Activated T-helper 1 cell treated with anti-CD3 and anti-CD28 coated beads, Interleukin-12 subunit alpha, Interleukin-12 subunit beta, Interleukin-2, Interleukin-4 antibody, amounts not matched to agents 30 ng/mL and 10 ng/mL and 1 ng/mL, durations not matched to agents 14 hours and 24 hours and 36 hours (primary cell): ENCODE measurements around the gene ADCY5. TPM values are rescaled to one million over a fixed set of nuclear protein-coding genes. Genes with fewer than 3 reads are reported as not detected.

Experiments used
- DNase-seq: peaks from one replicate; pipeline ENCODE4 v3.0.0; 2021; ENCODE audit warnings: low spot score
- H3K27ac Mint-ChIP-seq: one replicate; pipeline ENCODE4 v1.8.0; 2021; ENCODE audit warnings: mild to moderate bottlenecking, mixed read lengths
- H3K27me3 Mint-ChIP-seq: one replicate; pipeline ENCODE4 v1.8.0; 2022; ENCODE audit warnings: mild to moderate bottlenecking, moderate library complexity, mixed read lengths; ENCODE audit not compliant: insufficient read depth
- H3K36me3 Mint-ChIP-seq: one replicate; pipeline ENCODE4 v1.8.0; 2021; ENCODE audit warnings: low read depth, mixed read lengths
- H3K4me1 Mint-ChIP-seq: one replicate; pipeline ENCODE4 v1.8.0; 2021; ENCODE audit warnings: low read depth, mixed read lengths
- H3K4me3 Mint-ChIP-seq: one replicate; pipeline ENCODE4 v1.8.0; 2021; ENCODE audit warnings: mild to moderate bottlenecking, moderate library complexity, mixed read lengths
- H3K9me3 Mint-ChIP-seq: one replicate; pipeline ENCODE4 v1.8.0; 2021; ENCODE audit warnings: mixed read lengths
- intact Hi-C: fragments of 100-400 bp; cut with micrococcal nuclease; formaldehyde crosslinking; loops from one replicate; pipeline ENCODE4 v1.15.1; 2024
- total RNA-seq: library from RNA; stranded (reverse); gene quantifications from 2 replicates; pipeline ENCODE4 v1.2.3, GENCODE V29; 2022

ADCY5 gene
- total RNA-seq, 1 donor from 2014 or later = not detected

GRCh38 chr3:123371859-123372685 is 76.8 kb downstream of the ADCY5 start:
- Mint-ChIP-seq H3K9me3 (no peaks in the 10 kb centered on the region), H3K4me3 (no peak overlapping the region), H3K4me1 (no peaks in the 10 kb centered on the region), H3K36me3 (no peaks in the 10 kb centered on the region), H3K27me3 (no peaks in the 10 kb centered on the region), H3K27ac (no peak overlapping the region)
- intact Hi-C loops = no loop called here
- no peak for DNase-seq

DNA sequence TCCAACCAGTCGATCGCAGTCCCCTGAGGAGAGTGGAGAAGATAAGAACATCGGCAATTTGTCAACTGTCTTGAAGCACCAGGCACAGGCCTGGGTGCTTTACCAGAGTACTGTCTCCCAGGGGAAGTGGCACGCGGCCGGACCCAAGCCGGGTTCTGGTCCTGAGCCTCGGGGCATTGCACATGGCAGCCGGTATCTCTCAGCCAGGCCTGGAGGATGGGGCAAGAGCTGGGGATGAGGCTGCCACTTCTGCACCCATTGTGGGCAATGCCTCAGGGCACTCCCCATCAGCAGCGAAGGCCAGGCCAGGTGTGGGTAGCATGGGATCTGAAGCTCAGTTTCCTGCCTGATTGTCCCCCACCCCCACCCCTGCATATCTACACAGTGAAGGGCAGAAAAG is 77.5 kb downstream of the ADCY5 start:
- Mint-ChIP-seq H3K27ac (no peak overlapping the region), H3K4me3 (no peak overlapping the region), H3K4me1 (no peaks in the 10 kb centered on the region), H3K36me3 (no peaks in the 10 kb centered on the region), H3K9me3 (no peaks in the 10 kb centered on the region), H3K27me3 (no peaks in the 10 kb centered on the region)
- intact Hi-C loops = no loop called here
- no peak for DNase-seq

- Mint-ChIP-seq H3K9me3 (no peaks in the 10 kb centered on the region), H3K27ac (no peak overlapping the region), H3K27me3 (no peaks in the 10 kb centered on the region), H3K36me3 (no peaks in the 10 kb centered on the region), H3K4me1 (no peaks in the 10 kb centered on the region), H3K4me3 (no peak overlapping the region)
- DNase-seq = no peak
- intact Hi-C loops = no loop called here
Observed at GRCh38 chr3:123370819-123371218, 78.1 kb downstream of the ADCY5 start.

DNA sequence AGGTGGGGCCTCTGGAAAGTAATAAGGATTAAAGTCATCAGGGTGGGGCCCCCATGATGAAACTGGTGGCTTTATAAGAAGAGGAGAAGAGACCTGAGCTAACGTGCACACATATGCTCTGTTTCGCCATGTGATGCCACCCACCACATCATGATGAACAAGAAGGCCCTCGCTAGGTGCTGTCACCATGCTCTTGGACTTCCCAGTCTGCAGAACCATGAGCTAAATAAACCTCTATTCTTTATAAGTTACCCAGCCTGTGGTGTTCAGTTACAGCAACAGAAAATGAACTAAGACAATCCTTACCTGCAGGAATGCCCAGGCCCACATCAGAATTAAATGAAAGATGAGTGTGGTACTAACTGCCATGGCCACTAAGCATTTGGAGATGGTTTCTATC is 79.8 kb downstream of the ADCY5 start:
- H3K4me1 Mint-ChIP-seq = no peaks in the 10 kb centered on the region
- peaks cover 4% of the 10 kb centered on the region for H3K27me3 Mint-ChIP-seq
- H3K36me3 Mint-ChIP-seq = no peaks in the 10 kb centered on the region
- DNase-seq = no peak
- H3K27ac Mint-ChIP-seq = no peak overlapping the region
- no peak overlapping the region for H3K4me3 Mint-ChIP-seq
- H3K9me3 Mint-ChIP-seq = no peaks in the 10 kb centered on the region
- intact Hi-C loops = no loop called here

- no peak overlapping the region for H3K27ac Mint-ChIP-seq
- no peak for DNase-seq
- no peak overlapping the region for H3K4me3 Mint-ChIP-seq
- no peaks in the 10 kb centered on the region for H3K36me3 Mint-ChIP-seq
- peaks cover 4% of the 10 kb centered on the region for H3K27me3 Mint-ChIP-seq
- intact Hi-C loops = no loop called here
- H3K4me1 Mint-ChIP-seq = no peaks in the 10 kb centered on the region
- H3K9me3 Mint-ChIP-seq = no peaks in the 10 kb centered on the region
Observed at GRCh38 chr3:123367467-123368154, 81.3 kb downstream of the ADCY5 start.

DNA sequence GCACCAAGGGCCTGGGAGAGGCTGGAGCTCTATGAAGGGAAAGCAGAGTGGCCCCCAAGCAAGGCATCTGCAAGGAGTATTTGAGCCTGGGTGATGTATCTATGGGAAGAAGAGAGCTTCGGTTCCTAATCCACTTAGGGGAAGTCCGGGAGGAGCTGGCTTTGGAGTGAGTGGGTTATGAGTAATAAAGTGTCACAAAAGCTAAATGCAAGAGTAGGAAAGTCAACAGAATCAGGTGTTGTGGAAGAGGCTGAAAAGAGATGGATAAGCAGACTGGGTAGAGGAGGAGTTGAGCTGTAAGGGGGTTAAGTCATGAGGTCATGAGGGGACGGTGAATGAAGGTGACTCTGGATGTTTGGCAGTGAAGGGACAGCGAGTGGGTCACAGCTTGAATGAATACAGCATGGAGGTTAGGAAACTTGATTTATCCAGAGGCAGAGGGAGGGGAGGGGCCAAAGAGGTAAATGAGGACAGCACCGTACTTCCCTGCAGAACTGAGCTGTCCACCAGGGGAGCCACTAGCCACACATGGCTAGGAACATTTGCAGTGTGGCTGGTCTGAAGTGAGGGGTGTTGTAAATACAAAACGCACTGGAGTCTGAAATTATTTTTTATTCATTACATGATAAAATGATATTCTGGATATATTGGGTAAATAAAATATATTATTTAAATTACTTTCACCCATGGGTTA is 83.3 kb downstream of the ADCY5 start:
- intact Hi-C loops = no loop called here
- Mint-ChIP-seq H3K4me1 (no peaks in the 10 kb centered on the region), H3K36me3 (no peaks in the 10 kb centered on the region), H3K9me3 (no peaks in the 10 kb centered on the region), H3K27me3 (peaks cover 4% of the 10 kb centered on the region), H3K4me3 (no peak overlapping the region), H3K27ac (no peak overlapping the region)
- no peak for DNase-seq

DNA sequence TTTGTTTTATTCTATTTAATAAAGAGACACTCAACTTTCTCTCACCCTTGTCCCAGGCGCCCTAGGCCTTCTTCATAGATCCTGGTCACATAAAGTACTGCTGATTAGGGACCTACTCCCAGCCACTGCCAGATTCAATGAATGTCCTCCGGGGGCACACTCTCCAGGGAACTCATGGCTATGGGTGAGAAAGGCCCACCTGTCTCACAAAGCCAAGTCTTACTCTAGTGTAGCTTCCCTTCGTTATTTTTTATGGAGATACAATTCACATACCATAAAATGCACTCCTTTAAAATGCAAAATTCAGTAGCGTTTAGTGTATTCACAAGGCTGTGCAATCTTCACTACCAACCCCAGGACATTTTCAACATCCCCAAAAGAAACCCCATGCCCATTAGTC is 87.8 kb downstream of the ADCY5 start:
- DNase-seq = no peak
- Mint-ChIP-seq H3K4me1 (no peaks in the 10 kb centered on the region), H3K27me3 (peaks cover 4% of the 10 kb centered on the region), H3K27ac (no peak overlapping the region), H3K4me3 (no peak overlapping the region), H3K36me3 (no peaks in the 10 kb centered on the region), H3K9me3 (no peaks in the 10 kb centered on the region)
- intact Hi-C loops = no loop called here

DNA sequence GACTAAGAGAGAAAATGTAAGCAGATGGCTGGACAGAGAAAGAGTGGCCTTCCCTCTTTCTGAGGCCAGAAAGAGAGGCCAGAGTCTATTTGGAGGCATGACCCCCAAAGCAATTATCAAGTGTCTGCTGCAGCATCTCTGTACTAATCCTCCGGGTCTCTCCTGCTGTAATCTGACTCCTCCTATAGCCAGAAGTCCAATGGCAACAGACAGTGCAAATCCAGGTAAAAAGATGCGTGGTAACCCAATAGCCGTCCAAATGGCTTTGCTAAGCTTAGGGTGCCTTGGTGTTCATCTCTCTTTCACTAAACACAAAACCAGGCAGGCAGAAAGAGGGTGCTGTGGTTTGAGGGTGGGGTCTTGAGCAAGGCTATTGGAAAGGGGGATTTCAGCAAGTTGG is 91.6 kb downstream of the ADCY5 start:
- Mint-ChIP-seq H3K27ac (no peak overlapping the region), H3K4me1 (no peaks in the 10 kb centered on the region), H3K27me3 (peaks cover 7% of the 10 kb centered on the region), H3K36me3 (no peaks in the 10 kb centered on the region), H3K4me3 (no peak overlapping the region), H3K9me3 (no peaks in the 10 kb centered on the region)
- no peak for DNase-seq
- intact Hi-C loops = no loop called here

DNA sequence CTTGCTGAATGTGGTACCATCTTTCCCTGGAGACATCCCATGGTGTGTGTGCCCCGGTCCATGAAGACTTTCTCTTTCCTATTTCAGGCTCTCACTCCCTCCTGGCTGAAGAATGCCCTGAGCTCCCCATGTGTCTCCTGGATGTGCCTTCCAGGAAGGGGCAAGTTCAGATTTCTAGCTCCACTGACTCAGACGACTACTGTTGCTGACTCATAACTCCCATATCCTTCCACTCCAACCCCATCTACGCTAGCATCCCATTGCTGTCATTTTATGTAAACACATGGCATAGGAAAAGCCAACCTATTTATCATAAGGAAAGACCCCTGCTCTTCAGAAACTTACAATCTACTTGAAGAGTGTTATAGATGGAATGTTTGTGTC is 95.0 kb downstream of the ADCY5 start:
- intact Hi-C loops = no loop called here
- peaks cover 7% of the 10 kb centered on the region for H3K27me3 Mint-ChIP-seq
- no peak overlapping the region for H3K4me3 Mint-ChIP-seq
- no peak for DNase-seq
- H3K36me3 Mint-ChIP-seq = no peaks in the 10 kb centered on the region
- H3K27ac Mint-ChIP-seq = no peak overlapping the region
- H3K4me1 Mint-ChIP-seq = peaks cover 6% of the 10 kb centered on the region
- no peaks in the 10 kb centered on the region for H3K9me3 Mint-ChIP-seq

GRCh38 chr3:123353227-123353849 is 95.6 kb downstream of the ADCY5 start:
- Mint-ChIP-seq H3K4me3 (no peak overlapping the region), H3K27ac (no peak overlapping the region), H3K36me3 (no peaks in the 10 kb centered on the region), H3K9me3 (no peaks in the 10 kb centered on the region), H3K4me1 (peaks cover 7% of the 10 kb centered on the region), H3K27me3 (peaks cover 7% of the 10 kb centered on the region)
- DNase-seq = no peak
- intact Hi-C loops = no loop called here

DNA sequence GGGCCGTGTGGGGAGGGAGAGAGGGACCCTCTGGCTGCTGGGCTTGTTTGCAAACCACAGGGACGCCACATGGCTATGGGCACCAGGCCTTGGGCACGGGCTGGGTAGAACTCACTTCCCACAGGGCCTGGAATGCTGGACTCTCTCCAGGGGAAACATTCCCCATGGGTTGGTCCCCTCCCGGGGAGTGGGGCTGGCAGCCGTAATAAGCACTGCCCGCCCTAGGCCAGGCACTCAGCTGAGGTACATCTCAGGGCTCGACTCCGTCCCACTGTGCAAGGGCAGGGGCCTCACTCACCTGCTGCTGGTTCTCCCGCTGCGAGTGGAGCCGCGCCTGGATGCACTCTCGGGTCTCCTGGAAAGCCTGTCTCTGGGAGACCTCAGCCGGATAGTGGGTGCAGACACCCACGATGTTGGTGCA is 96.7 kb downstream of the ADCY5 start:
- Mint-ChIP-seq H3K27me3 (peaks cover 12% of the 10 kb centered on the region), H3K4me1 (peaks cover 7% of the 10 kb centered on the region), H3K9me3 (no peaks in the 10 kb centered on the region), H3K4me3 (no peak overlapping the region), H3K36me3 (no peaks in the 10 kb centered on the region), H3K27ac (no peak overlapping the region)
- intact Hi-C loops = no loop called here
- no peak for DNase-seq

DNA sequence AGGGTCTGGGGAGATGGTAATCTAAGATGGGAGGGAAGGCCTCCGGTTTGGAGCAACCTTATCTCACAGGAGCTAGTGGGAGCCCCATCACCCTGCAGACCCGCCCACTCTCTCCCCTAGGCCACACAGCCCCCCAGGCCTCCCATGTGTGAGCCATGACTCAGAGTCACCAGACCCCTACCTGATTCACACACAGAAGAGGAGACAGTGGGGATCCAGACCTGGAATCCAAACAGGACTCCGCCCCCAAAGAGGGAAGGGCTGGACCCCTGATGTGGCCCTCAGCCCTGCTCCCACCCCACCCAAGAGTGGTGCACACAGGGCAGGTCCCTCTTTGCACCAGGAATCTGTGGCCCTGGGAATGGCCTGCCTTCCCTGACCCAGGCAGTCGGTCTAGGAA is 97.4 kb downstream of the ADCY5 start:
- no peaks in the 10 kb centered on the region for H3K36me3 Mint-ChIP-seq
- H3K27ac Mint-ChIP-seq = no peak overlapping the region
- no peak for DNase-seq
- peaks cover 7% of the 10 kb centered on the region for H3K4me1 Mint-ChIP-seq
- intact Hi-C loops = no loop called here
- peaks cover 12% of the 10 kb centered on the region for H3K27me3 Mint-ChIP-seq
- no peaks in the 10 kb centered on the region for H3K9me3 Mint-ChIP-seq
- no peak overlapping the region for H3K4me3 Mint-ChIP-seq

DNA sequence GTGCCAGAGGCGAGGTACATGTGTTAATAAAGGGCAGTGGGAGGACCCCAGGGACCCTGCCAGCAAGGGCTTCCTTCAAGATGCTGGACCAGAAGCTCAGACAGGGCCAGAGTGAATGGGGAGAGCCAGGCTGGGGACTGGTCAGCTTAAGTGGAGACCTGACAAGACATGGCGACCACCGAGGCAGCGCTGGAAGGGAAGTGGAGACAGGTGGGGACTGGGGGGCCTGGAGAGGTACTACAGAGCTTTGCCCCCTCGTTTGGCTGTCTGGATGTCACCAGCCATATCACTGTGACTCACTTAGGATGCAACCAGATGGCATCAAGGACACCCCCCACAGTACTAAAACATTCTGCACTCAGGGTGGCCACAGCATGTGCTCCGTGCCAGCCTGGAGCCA is 97.9 kb downstream of the ADCY5 start:
- Mint-ChIP-seq H3K4me3 (no peak overlapping the region), H3K27ac (no peak overlapping the region), H3K36me3 (no peaks in the 10 kb centered on the region), H3K4me1 (peaks cover 7% of the 10 kb centered on the region), H3K27me3 (peaks cover 12% of the 10 kb centered on the region), H3K9me3 (no peaks in the 10 kb centered on the region)
- intact Hi-C loops = no loop called here
- no peak for DNase-seq
